Mucosa of gallbladder (tissue), 1 donor: Measurements from ENCODE around the gene C1QTNF8. TPM values are rescaled to one million over a fixed set of nuclear protein-coding genes. Genes with fewer than 3 reads are reported as not detected.
A peak's percentile ranks its signal among the peaks of the same experiment; 100 is the strongest.
"Not testable (repeated sequence)": the region's sequence is repeated elsewhere in the genome, so short reads cannot be mapped to it uniquely, and the experiment has no call there.

Experiments used
- DNase-seq: peaks from one replicate; pipeline ENCODE4 v3.0.0-alpha.2; 2020; ENCODE audit warnings: low spot score
- total RNA-seq: library from RNA; stranded (reverse); gene quantifications from one replicate; pipeline ENCODE4 v1.2.1, GENCODE V29; 2021
- donor health status: DM: no; HTN: no; CAD: no.

Gene C1QTNF8
- total RNA-seq, 1 donor from 2014 or later: not detected

GRCh38 chr16:1094124-1094479, 1.9 kb downstream of the C1QTNF8 start:
- DNase-seq: no peak

- no peak for DNase-seq
Observed at GRCh38 chr16:1093284-1094123, 2.5 kb downstream of the C1QTNF8 start.

- not testable (repeated sequence) for DNase-seq
Observed at GRCh38 chr16:1092685-1093283, 3.3 kb downstream of the C1QTNF8 start.

GRCh38 chr16:1091992-1092552, 4.0 kb downstream of the C1QTNF8 start:
- DNase-seq: no peak

GRCh38 chr16:1090620-1091587, 5.1 kb downstream of the C1QTNF8 start:
- peak; percentile 37 for DNase-seq

- DNase-seq: peak; percentile 89
Observed at GRCh38 chr16:1089822-1090619, 6.0 kb downstream of the C1QTNF8 start.

- DNase-seq: no peak
Observed at GRCh38 chr16:1089439-1089821, 6.6 kb downstream of the C1QTNF8 start.

GRCh38 chr16:1088295-1089170, 7.5 kb downstream of the C1QTNF8 start:
- DNase-seq: peak; percentile 39

- DNase-seq: not testable (repeated sequence)
Observed at GRCh38 chr16:1086443-1086842, 9.6 kb downstream of the C1QTNF8 start.

GRCh38 chr16:1084971-1085370, 11.1 kb downstream of the C1QTNF8 start:
- no peak for DNase-seq

GRCh38 chr16:1082952-1083675, 12.9 kb downstream of the C1QTNF8 start:
- no peak for DNase-seq

- peak; percentile 70 for DNase-seq
Observed at GRCh38 chr16:1082266-1082951, 13.6 kb downstream of the C1QTNF8 start.

GRCh38 chr16:1081734-1082265, 14.2 kb downstream of the C1QTNF8 start:
- DNase-seq: no peak

GRCh38 chr16:1080801-1081733, 15.0 kb downstream of the C1QTNF8 start:
- DNase-seq: no peak

GRCh38 chr16:1079786-1080525, 16.1 kb downstream of the C1QTNF8 start:
- no peak for DNase-seq

GRCh38 chr16:1079341-1079740, 16.7 kb downstream of the C1QTNF8 start:
- DNase-seq: no peak
